Inflammatory macrophage treated with lipopolysaccharide for 4 hours (primary cell): ENCODE data around the gene LRRN2.
A peak's percentile ranks its signal among the peaks of the same experiment; 100 is the strongest.

Experiments
- DNase-seq: peaks from one replicate; pipeline ENCODE4 v3.0.0-alpha.2; 2020

LRRN2 gene

GRCh38 chr1:204711947-204712701 is 26.6 kb upstream of the LRRN2 start:
- DNase-seq = no peak

GRCh38 chr1:204711103-204711946 is 25.8 kb upstream of the LRRN2 start:
- DNase-seq = no peak

GRCh38 chr1:204709960-204710912 is 24.7 kb upstream of the LRRN2 start:
- no peak for DNase-seq

GRCh38 chr1:204709021-204709420 is 23.5 kb upstream of the LRRN2 start:
- DNase-seq = no peak

GRCh38 chr1:204706838-204707509 is 21.4 kb upstream of the LRRN2 start:
- DNase-seq = no peak

GRCh38 chr1:204705888-204706837 is 20.6 kb upstream of the LRRN2 start:
- DNase-seq = no peak

GRCh38 chr1:204705493-204705811 is 19.9 kb upstream of the LRRN2 start:
- no peak for DNase-seq

GRCh38 chr1:204704794-204705492 is 19.4 kb upstream of the LRRN2 start:
- DNase-seq = no peak

GRCh38 chr1:204703826-204704612 is 18.5 kb upstream of the LRRN2 start:
- peak; percentile 2 for DNase-seq

GRCh38 chr1:204703268-204703664 is 17.7 kb upstream of the LRRN2 start:
- no peak for DNase-seq

- DNase-seq = no peak
Observed at GRCh38 chr1:204702552-204703267, 17.2 kb upstream of the LRRN2 start.

GRCh38 chr1:204701229-204701628 is 15.7 kb upstream of the LRRN2 start:
- DNase-seq = no peak

GRCh38 chr1:204697893-204698292 is 12.4 kb upstream of the LRRN2 start:
- DNase-seq = no peak

- DNase-seq = no peak
Observed at GRCh38 chr1:204696606-204697005, 11.1 kb upstream of the LRRN2 start.

GRCh38 chr1:204695692-204696091 is 10.2 kb upstream of the LRRN2 start:
- no peak for DNase-seq

- DNase-seq = no peak
Observed at GRCh38 chr1:204694145-204694544, 8.6 kb upstream of the LRRN2 start.

- no peak for DNase-seq
Observed at GRCh38 chr1:204692841-204693356, 7.4 kb upstream of the LRRN2 start.

- DNase-seq = no peak
Observed at GRCh38 chr1:204692325-204692840, 6.8 kb upstream of the LRRN2 start.

- peak; percentile 48 for DNase-seq
Observed at GRCh38 chr1:204691328-204691730, 5.8 kb upstream of the LRRN2 start.
